H4 (cell line): ENCODE measurements around the gene DDX31. TPM values are rescaled to one million over a fixed set of nuclear protein-coding genes. Genes with fewer than 3 reads are reported as not detected.
A peak's percentile ranks its signal among the peaks of the same experiment; 100 is the strongest.

Experiments used
- DNase-seq: peaks from one replicate; pipeline ENCODE4 v3.0.0-alpha.2; 2015; ENCODE audit warnings: low spot score
- total RNA-seq: library from RNA; depleted of rRNA; stranded (reverse); fragments of >200 nt; shearing (Covaris generic); gene quantifications from 2 replicates; pipeline ENCODE4 v1.2.3, GENCODE V29; 2014

Gene DDX31
- total RNA-seq, 1 experiment from 2014 or later, result 16.0 TPM

DNA sequence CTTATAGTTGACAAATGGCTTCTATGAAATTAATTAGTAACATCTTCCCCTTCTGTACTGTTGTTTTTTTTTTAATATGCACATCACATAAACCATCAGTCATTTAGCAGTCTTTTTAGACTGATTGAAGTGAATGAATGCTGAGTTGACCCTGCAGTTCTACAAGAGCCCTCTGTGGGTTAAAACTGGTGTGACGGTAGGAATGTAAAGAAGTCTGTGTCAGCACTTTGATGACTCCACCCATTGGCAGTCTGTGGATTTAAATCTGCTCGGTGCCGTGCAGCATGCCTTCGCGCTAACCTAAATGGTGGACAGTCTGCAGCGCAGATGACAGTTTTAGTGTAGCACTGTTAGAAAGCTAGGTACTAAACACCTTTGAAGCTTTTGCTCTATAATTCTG is 3.6 kb upstream of the DDX31 start:
- no peak for DNase-seq

GRCh38 chr9:132672413-132672690 is 2.6 kb upstream of the DDX31 start:
- no peak for DNase-seq

- DNase-seq, result no peak
Measured at GRCh38 chr9:132671620-132672412, 2.0 kb upstream of the DDX31 start.

GRCh38 chr9:132670457-132671391 is 941 bp upstream of the DDX31 start, which contains the start of gene GTF3C4:
TSS of gene GTF3C4 (plus strand) at chr9:132670464. CDS start at chr9:132670599, 135 bp downstream.
- no peak for DNase-seq

DNA sequence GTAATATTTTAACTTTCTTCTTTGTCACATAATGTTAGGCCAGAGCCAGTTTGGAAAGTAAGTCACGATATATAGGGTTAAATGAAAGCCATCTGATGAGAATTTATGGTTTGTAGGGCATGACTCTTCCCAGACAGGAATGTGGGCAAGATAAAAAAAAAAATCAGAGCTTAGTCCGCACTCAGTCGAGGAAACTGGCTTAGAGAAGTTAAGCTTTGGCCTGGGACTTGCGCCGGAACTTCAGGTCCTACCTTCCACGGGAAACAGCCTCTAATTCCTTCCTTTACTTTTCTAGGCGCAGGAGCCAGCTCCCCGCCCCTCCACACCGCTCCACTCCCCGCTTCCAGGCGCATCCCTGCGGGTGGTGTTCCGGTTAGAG is 475 bp downstream of the DDX31 start:
- peak; percentile 55 for DNase-seq

- DNase-seq, result no peak
Measured at GRCh38 chr9:132663851-132664250, 5.9 kb downstream of the DDX31 start.

DNA sequence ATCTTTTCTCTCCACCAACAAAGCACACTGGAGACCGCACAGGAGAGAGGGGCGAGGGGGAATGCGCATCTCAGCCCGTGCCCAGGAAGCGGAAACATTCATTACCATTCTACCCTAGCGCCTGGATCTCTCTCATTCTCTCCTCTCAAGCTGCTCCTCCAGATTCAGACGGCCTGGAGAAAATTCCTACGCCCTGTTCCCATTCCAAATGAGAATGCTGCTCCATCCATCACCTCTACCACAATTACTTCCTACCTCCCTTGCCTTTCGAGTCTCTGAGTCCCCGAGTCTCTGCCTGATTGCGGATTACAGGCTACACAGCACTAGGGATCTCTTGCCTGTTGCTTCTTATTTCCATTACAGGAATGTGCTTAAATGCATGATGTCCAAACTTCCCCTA is 6.7 kb downstream of the DDX31 start:
- no peak for DNase-seq

- no peak for DNase-seq
Measured at GRCh38 chr9:132662152-132662945, 7.4 kb downstream of the DDX31 start.

DNA sequence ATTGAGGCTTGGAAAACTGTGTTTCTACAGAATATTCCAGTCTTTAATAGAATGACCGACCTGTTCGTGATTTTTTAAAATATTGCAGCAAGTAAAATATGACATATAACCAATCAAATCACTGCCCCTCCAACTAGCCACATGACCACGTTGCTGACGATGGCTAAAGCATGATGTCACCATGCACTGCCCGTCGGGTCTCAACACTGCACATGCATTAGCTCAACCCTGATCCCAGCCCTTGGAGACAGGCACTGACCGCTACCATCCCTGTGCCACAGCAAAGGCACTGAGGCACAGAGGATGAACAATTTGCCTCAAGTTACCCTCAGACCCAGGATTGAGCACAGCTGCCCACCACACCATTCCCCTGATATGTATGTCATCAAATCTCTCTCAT is 13.5 kb downstream of the DDX31 start:
- no peak for DNase-seq

- peak; percentile 93 for DNase-seq
Measured at GRCh38 chr9:132651259-132651658, 18.5 kb downstream of the DDX31 start.

DNA sequence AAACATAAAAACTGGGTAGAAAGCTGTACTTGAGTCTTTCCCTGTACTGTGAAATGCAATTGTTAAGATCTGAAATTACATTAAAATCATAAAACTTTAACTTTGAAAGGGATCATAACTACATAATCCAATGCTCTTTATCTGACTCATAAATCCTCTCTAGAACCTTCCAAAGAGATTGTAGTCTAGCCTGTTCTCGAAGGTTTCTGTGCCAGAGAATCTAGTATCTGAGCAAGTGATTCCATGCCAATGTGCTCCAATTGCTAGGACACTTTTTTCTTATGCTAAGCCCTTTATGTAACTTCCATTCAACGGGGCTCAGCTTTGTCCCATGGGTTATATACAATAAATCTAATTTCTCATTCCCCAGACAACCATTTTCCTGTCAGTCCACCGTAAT is 21.1 kb downstream of the DDX31 start:
- no peak for DNase-seq

DNA sequence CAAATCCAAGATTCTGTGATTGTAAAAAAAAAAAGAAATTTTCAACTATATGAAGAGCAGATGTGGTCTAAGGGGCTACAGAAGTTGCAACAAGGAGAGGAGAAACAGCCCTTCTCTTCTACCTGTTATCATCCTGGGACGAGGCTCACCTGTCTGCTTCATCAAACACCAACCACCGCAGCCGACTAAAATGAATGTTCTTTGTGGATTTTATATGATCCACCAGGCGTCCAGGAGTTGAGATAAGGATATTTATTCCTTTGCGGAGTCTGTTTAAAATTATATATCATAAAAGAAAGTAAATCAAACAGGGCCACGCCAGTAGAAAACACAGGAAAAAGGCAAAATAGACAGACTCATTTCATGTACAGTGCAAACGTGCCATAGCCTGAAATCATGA is 21.5 kb downstream of the DDX31 start:
- no peak for DNase-seq

DNA sequence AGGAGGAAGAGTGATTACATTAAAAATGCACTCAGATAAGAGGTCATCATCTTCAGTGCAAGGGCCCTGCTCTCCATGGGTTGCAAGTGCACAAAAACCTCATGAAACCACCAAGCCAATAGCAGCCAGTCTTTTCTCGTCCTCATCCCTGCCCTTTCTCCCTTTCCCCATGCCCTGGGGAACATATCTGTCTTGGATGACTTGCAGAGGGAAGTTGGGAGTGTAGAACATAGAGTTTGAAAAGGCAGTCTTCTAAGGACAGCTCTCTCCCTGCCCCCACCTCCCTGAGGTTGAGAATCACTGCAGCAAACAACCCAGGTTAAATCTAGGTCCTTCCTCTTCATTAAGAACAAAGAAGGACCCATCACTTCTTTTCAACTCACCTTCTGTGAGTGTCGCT is 22.0 kb downstream of the DDX31 start:
- DNase-seq, result no peak

DNA sequence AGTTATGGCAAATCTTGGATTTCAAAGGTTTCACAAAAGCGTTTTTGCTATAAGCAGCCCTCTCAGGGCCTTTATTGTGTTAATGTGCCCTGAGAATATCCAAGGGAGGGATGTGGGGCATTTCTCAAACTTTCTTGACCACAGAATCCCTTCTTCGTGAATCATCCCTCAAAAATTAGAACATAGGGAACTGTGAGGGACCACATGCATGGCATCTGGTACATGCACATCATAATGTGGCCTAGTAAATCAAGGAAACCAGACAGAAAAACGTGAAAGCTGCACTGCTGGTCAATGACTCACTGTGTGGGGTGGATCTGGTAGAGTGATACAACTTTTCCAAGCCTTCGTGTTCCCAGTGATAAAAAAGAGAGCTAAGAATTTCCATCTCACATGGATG is 22.4 kb downstream of the DDX31 start:
- peak; percentile 86 for DNase-seq

- no peak for DNase-seq
Measured at GRCh38 chr9:132646726-132647125, 23.1 kb downstream of the DDX31 start.

GRCh38 chr9:132645711-132646110 is 24.1 kb downstream of the DDX31 start:
- DNase-seq, result no peak

GRCh38 chr9:132645306-132645705 is 24.5 kb downstream of the DDX31 start:
- DNase-seq, result no peak

DNA sequence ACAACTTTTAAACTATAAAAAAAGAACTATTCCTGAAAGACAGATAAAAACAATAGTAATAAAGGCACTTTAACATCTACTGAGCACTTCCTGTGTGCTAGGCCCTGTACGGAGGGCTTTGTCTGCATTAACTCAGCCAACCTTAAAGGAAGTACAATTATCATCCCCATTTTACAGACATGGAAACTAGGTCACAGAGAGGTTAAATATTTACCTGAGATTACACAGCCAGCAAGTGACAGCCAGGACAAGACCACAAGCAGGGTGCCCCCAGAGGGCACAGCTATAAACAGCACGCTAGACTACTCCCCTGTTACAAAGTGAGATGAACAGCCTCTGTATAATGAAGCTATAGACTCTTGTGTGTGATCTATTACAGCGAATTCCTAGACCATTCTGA is 25.5 kb downstream of the DDX31 start:
- peak; percentile 13 for DNase-seq

DNA sequence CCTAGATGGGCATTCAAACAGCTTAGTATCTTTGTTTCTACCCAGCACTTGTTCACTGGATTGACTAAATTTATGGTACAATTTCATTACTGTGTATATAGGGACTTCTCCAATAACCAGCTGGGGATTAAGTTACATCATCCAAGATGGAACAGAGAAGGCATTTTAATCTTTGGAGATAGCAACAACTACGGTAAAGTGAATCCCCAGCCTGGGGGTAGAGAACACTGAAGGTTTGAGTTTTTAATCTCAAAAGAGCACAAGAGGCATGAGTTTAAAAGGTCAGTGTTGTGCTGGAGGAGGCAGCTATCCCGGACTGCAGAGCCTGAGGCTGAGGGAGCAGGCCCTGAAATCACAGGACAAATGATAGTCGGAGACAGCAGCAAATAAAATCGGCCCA is 28.6 kb downstream of the DDX31 start:
- no peak for DNase-seq

DNA sequence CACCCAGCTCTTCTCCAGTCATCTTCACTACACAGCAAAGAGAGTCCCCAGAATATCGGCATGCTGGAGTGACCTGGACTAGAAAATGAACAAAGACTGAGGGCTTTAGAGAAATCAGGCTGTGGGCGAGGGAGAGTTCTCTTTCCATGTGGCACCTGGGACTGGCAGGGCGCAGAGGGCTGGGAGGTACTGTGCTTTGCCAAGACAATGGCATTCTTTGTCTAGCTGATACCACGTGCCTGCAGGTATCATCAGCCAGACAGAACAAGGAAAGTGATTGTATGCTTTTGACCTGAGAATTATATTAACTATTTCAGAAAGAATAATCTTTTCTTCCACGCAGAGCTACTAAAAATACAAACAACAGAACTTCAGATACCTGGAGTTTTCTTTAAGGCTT is 30.5 kb downstream of the DDX31 start:
- no peak for DNase-seq

DNA sequence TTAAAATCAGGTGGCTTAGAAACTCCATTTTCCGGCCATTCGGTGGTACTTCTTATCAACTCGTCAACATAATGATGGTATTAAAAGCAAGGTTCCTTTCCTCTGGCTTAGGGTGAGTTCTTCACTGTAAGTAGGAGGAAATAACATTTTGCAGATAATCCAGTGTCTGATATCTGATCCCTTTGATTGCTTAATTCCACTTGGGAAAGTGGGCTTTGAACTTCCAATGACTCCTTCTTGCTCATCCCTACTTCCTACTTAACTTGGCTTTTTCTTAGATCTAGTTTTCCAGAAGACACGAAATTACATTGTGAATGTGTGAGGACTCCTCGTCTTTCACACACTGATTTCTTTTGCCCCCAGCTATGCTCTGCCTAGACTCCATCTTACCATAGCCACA is 31.5 kb downstream of the DDX31 start:
- DNase-seq, result no peak

GRCh38 chr9:132637801-132638200 is 32.0 kb downstream of the DDX31 start:
- no peak for DNase-seq
